Neural cell (in vitro differentiated cells): ENCODE measurements around the gene ADGRL3. TPM values are rescaled to one million over a fixed set of nuclear protein-coding genes. Genes with fewer than 3 reads are reported as not detected.

Source experiments
- H2AFZ ChIP-seq: fragments of 200-600, 300-800 bp; sonication (generic), shearing (Covaris generic); 2 replicates; pipeline ENCODE4 v1.6.0; 2014; ENCODE audit warnings: low read depth, mild to moderate bottlenecking, antibody characterized with exemption, low read length, moderate library complexity
- H3F3A ChIP-seq: fragments of 200-600 bp; shearing (Covaris generic); 2 replicates; pipeline ENCODE4 v1.6.1; 2016; ENCODE audit warnings: mild to moderate bottlenecking, moderate library complexity, mixed read lengths, antibody characterized with exemption, low read length; ENCODE audit not compliant: insufficient read depth, poor library complexity, severe bottlenecking
- H3K27ac ChIP-seq: fragments of 200-600, 300-800 bp; sonication (generic), shearing (Covaris generic); 2 replicates; pipeline ENCODE4 v1.5.1; 2014; ENCODE audit warnings: mild to moderate bottlenecking, low read length, moderate library complexity
- H3K27me3 ChIP-seq: fragments of 300-800, 200-600 bp; sonication (generic), shearing (Covaris generic); 2 replicates; pipeline ENCODE4 v1.6.0; 2014; ENCODE audit warnings: mild to moderate bottlenecking, low read depth, low read length, moderate library complexity; ENCODE audit not compliant: insufficient read depth
- H3K36me3 ChIP-seq: fragments of 300-800, 200-600 bp; sonication (generic), shearing (Covaris generic); 2 replicates; pipeline ENCODE4 v1.5.1; 2014; ENCODE audit warnings: mild to moderate bottlenecking, antibody characterized with exemption, low read length, moderate library complexity; ENCODE audit not compliant: insufficient read depth
- H3K4me2 ChIP-seq: fragments of 300-800, 200-600 bp; sonication (generic), shearing (Covaris generic); 2 replicates; pipeline ENCODE4 v1.6.0; 2014; ENCODE audit warnings: mild to moderate bottlenecking, low read length
- H3K4me3 ChIP-seq: fragments of 300-800, 200-600 bp; sonication (generic), shearing (Covaris generic); 2 replicates; pipeline ENCODE4 v1.5.1; 2014; ENCODE audit warnings: mild to moderate bottlenecking, low read length, moderate library complexity
- H3K79me2 ChIP-seq: fragments of 200-600 bp; shearing (Covaris generic); replicated peaks from 2 replicates; pipeline ENCODE4 v1.6.0; 2014; ENCODE audit warnings: mild to moderate bottlenecking, low read length, moderate library complexity; ENCODE audit not compliant: insufficient read depth
- H3K9ac ChIP-seq: fragments of 300-800, 200-600 bp; sonication (generic), shearing (Covaris generic); 2 replicates; pipeline ENCODE4 v1.6.1; 2016; ENCODE audit warnings: mild to moderate bottlenecking, low read length, mixed read lengths
- H3K9me2 ChIP-seq: fragments of 200-600 bp; shearing (Covaris generic); 2 replicates; pipeline ENCODE4 v1.6.1; 2016; ENCODE audit warnings: mild to moderate bottlenecking, low read length, mixed read lengths; ENCODE audit not compliant: insufficient read depth
- H3K9me3 ChIP-seq: fragments of 200-600, 300-800 bp; sonication (generic), shearing (Covaris generic); 2 replicates; pipeline ENCODE4 v1.6.1; 2016; ENCODE audit warnings: mild to moderate bottlenecking, mixed run types, low read length, moderate library complexity, mixed read lengths
- H4K20me1 ChIP-seq: fragments of 200-600 bp; shearing (Covaris generic); 2 replicates; pipeline ENCODE4 v1.6.1; 2016; ENCODE audit warnings: mild to moderate bottlenecking, mixed run types; ENCODE audit not compliant: insufficient read depth
- EP300 ChIP-seq: fragments of 450-650 bp; conservative IDR thresholded peaks from 2 replicates; pipeline ENCODE4 v1.6.1; 2014; ENCODE audit warnings: antibody characterized with exemption, mild to moderate bottlenecking, moderate library complexity; ENCODE audit not compliant: poor library complexity, severe bottlenecking
- EZH2 ChIP-seq: fragments of 200-600, 300-800 bp; shearing (Covaris generic), sonication (generic); IDR thresholded peaks from 2 replicates; pipeline ENCODE4 v1.6.1; 2014; ENCODE audit warnings: antibody characterized with exemption, low read length, borderline replicate concordance, mild to moderate bottlenecking; ENCODE audit not compliant: insufficient read depth, poor library complexity, severe bottlenecking
- MXI1 ChIP-seq: fragments of 450-650 bp; conservative IDR thresholded peaks from 2 replicates; pipeline ENCODE4 v1.6.1; 2014; ENCODE audit warnings: antibody characterized with exemption, mild to moderate bottlenecking; ENCODE audit not compliant: poor library complexity, severe bottlenecking
- POLR2AphosphoS5 ChIP-seq: IDR thresholded peaks from 2 replicates; pipeline ENCODE4 v1.6.1; 2012
- RAD21 ChIP-seq: fragments of 450-650 bp; conservative IDR thresholded peaks from 2 replicates; pipeline ENCODE4 v1.6.1; 2014; ENCODE audit warnings: antibody characterized with exemption, mild to moderate bottlenecking, moderate library complexity
- SMC3 ChIP-seq: fragments of 450-650 bp; conservative IDR thresholded peaks from 2 replicates; pipeline ENCODE4 v1.6.1; 2014; ENCODE audit warnings: antibody characterized with exemption, mild to moderate bottlenecking, moderate library complexity; ENCODE audit not compliant: poor library complexity
- TAF1 ChIP-seq: IDR thresholded peaks from 2 replicates; pipeline ENCODE4 v1.6.1; 2012; ENCODE audit warnings: low read depth
- polyA plus RNA-seq: library from polyadenylated mRNA; depleted of rRNA; stranded (reverse); fragments of >200 nt; gene quantifications from 2 replicates; pipeline ENCODE4 v1.2.3, GENCODE V29; 2014
- TF ChIP-seq, protein P1 (sequence below): IDR thresholded peaks from 2 replicates; pipeline ENCODE4 v1.6.1; 2012; ENCODE audit warnings: borderline replicate concordance
- TF ChIP-seq, protein P2 (sequence below): fragments of 450-650 bp; IDR thresholded peaks from 2 replicates; pipeline ENCODE4 v1.5.1; 2014; ENCODE audit warnings: antibody characterized with exemption, mild to moderate bottlenecking, moderate library complexity; ENCODE audit not compliant: poor library complexity, severe bottlenecking

The ADGRL3 gene
- polyA plus RNA-seq, 1 donor from 2014 or later: 99.4 TPM

DNA sequence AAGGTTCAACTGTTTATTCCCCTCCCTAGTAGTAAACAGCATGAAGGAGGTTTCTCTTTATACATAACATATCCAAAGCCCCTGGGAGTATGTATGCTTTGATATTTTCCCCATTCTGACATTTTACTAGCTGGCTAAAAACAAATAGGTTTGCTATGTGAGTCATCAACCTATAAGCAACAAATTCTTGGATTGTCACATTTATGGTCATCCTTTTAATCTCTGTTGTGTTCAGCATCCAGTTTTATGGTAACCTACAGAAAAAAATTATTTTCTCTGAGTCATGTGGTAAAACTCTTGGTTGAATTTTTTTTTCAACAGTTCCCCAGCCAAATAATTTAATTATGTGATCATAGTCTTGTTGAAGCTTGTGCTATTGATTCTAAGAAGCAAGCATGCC, 734.1 kb downstream of the ADGRL3 start:
- H4K20me1 ChIP-seq: no peaks in the 10 kb centered on the region
- H3K9me3 ChIP-seq: no peaks in the 10 kb centered on the region
- no peak overlapping the region for H3K27ac ChIP-seq
- no peaks in the 10 kb centered on the region for H3K79me2 ChIP-seq
- no peaks in the 10 kb centered on the region for H3K27me3 ChIP-seq
- H3K9ac ChIP-seq: no peak overlapping the region
- no peak for TF ChIP-seq POLR2AphosphoS5
- TF ChIP-seq EP300: no peak
- TF ChIP-seq, protein P1, sequence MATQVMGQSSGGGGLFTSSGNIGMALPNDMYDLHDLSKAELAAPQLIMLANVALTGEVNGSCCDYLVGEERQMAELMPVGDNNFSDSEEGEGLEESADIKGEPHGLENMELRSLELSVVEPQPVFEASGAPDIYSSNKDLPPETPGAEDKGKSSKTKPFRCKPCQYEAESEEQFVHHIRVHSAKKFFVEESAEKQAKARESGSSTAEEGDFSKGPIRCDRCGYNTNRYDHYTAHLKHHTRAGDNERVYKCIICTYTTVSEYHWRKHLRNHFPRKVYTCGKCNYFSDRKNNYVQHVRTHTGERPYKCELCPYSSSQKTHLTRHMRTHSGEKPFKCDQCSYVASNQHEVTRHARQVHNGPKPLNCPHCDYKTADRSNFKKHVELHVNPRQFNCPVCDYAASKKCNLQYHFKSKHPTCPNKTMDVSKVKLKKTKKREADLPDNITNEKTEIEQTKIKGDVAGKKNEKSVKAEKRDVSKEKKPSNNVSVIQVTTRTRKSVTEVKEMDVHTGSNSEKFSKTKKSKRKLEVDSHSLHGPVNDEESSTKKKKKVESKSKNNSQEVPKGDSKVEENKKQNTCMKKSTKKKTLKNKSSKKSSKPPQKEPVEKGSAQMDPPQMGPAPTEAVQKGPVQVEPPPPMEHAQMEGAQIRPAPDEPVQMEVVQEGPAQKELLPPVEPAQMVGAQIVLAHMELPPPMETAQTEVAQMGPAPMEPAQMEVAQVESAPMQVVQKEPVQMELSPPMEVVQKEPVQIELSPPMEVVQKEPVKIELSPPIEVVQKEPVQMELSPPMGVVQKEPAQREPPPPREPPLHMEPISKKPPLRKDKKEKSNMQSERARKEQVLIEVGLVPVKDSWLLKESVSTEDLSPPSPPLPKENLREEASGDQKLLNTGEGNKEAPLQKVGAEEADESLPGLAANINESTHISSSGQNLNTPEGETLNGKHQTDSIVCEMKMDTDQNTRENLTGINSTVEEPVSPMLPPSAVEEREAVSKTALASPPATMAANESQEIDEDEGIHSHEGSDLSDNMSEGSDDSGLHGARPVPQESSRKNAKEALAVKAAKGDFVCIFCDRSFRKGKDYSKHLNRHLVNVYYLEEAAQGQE: no peak
- no peak for TF ChIP-seq MXI1
- TF ChIP-seq RAD21: no peak
- TF ChIP-seq EZH2: no peak
- no peak overlapping the region for H3K4me2 ChIP-seq
- H3K36me3 ChIP-seq: no peaks in the 10 kb centered on the region
- no peaks in the 10 kb centered on the region for H3K9me2 ChIP-seq
- H3K4me3 ChIP-seq: no peak overlapping the region
- H3F3A ChIP-seq: no peaks in the 10 kb centered on the region
- H2AFZ ChIP-seq: no peak overlapping the region

DNA sequence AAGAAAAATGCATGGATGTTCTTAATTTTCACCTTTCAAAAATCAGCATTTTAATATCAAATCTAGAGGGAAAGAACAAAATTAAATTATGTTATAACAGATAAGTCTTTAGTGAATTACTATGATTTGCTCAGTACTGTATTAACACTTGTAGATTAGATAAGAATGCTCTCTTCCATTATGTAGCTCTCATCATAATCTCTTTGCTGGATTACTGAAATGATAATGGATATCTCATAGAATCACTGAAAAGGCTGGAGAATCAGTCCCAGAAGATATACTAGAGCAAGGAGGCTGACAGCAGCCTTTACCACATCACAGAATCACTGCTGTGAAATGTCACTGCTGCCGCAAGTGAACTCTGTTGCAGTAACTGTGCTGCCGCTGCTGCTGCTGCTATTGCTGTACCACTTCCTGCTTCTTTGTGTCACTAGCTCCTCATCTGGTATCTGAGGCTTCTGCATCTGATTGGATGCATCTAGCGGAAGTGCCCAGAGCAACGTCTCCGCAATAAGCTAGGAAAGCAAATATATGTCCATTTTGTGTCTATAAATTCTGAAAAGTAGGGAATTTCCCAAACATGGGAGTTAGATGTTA, 738.2 kb downstream of the ADGRL3 start:
- no peaks in the 10 kb centered on the region for H4K20me1 ChIP-seq
- H3K4me3 ChIP-seq: no peak overlapping the region
- no peak overlapping the region for H3K27ac ChIP-seq
- no peaks in the 10 kb centered on the region for H3K36me3 ChIP-seq
- H3K9ac ChIP-seq: no peak overlapping the region
- no peak overlapping the region for H3K4me2 ChIP-seq
- no peak overlapping the region for H2AFZ ChIP-seq
- TF ChIP-seq, protein P1: no peak
- no peak for TF ChIP-seq EP300
- TF ChIP-seq, protein P2, sequence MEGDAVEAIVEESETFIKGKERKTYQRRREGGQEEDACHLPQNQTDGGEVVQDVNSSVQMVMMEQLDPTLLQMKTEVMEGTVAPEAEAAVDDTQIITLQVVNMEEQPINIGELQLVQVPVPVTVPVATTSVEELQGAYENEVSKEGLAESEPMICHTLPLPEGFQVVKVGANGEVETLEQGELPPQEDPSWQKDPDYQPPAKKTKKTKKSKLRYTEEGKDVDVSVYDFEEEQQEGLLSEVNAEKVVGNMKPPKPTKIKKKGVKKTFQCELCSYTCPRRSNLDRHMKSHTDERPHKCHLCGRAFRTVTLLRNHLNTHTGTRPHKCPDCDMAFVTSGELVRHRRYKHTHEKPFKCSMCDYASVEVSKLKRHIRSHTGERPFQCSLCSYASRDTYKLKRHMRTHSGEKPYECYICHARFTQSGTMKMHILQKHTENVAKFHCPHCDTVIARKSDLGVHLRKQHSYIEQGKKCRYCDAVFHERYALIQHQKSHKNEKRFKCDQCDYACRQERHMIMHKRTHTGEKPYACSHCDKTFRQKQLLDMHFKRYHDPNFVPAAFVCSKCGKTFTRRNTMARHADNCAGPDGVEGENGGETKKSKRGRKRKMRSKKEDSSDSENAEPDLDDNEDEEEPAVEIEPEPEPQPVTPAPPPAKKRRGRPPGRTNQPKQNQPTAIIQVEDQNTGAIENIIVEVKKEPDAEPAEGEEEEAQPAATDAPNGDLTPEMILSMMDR: no peak
- TF ChIP-seq POLR2AphosphoS5: no peak
- TF ChIP-seq TAF1: no peak
- TF ChIP-seq EZH2: no peak
- TF ChIP-seq RAD21: no peak
- TF ChIP-seq SMC3: no peak
- TF ChIP-seq MXI1: no peak
- H3K79me2 ChIP-seq: no peaks in the 10 kb centered on the region
- H3K9me2 ChIP-seq: no peaks in the 10 kb centered on the region
- no peaks in the 10 kb centered on the region for H3K9me3 ChIP-seq
- no peaks in the 10 kb centered on the region for H3F3A ChIP-seq
- H3K27me3 ChIP-seq: no peaks in the 10 kb centered on the region
